Heart right ventricle (tissue), 16 donors: ENCODE results near the gene MYG1. TPM values are rescaled to one million over a fixed set of nuclear protein-coding genes. Genes with fewer than 3 reads are reported as not detected.

ENCODE experiments used
- ATAC-seq, 8 donors: fragments of 200-7000 bp; cut with Tn5 transposase; one replicate each; pipeline ENCODE4 v1.9.1; 2020; ENCODE audit warnings: mild to moderate bottlenecking in 8 of 8, moderate library complexity in 8 of 8, moderate number of reproducible peaks in 1 of 8
- DNase-seq, 2 donors: peaks; one replicate each; pipeline ENCODE4 v3.0.0-alpha.2; 2020
- H3K27ac ChIP-seq, 10 donors: fragments of 200-600 bp; sonication (generic) in 2 of 10; one replicate each; pipeline versions ENCODE4 v1.5.0 to v1.8.0; 2020 to 2022; ENCODE audit warnings: mild to moderate bottlenecking in 3 of 10
- H3K27me3 ChIP-seq, 7 donors: fragments of 200-600 bp; one replicate each; pipeline ENCODE4 v1.8.0; 2021 to 2022; ENCODE audit warnings: mild to moderate bottlenecking in 2 of 7
- H3K36me3 ChIP-seq, 9 donors: fragments of 200-600 bp; sonication (generic) in 1 of 9; one replicate each; pipeline versions ENCODE4 v1.5.0 to v1.8.0; 2020 to 2022; ENCODE audit warnings: mild to moderate bottlenecking in 2 of 9
- H3K4me1 ChIP-seq, 9 donors: fragments of 200-600 bp; sonication (generic) in 1 of 9; one replicate each; pipeline versions ENCODE4 v1.5.0 to v1.8.0; 2020 to 2022; ENCODE audit warnings: mild to moderate bottlenecking in 4 of 9
- H3K4me3 ChIP-seq, 10 donors: fragments of 200-600 bp; sonication (generic) in 2 of 10; one replicate each; pipeline versions ENCODE4 v1.5.0 to v1.8.0; 2020 to 2022; ENCODE audit warnings: mild to moderate bottlenecking in 7 of 10, moderate library complexity in 2 of 10
- H3K9me3 ChIP-seq, 11 donors: fragments of 200-600 bp in 10 of 11; sonication (generic) in 2 of 11; one replicate each; pipeline versions ENCODE4 v1.5.0 to v1.8.0; 2013 to 2022; ENCODE audit warnings: mild to moderate bottlenecking in 2 of 11, control low read depth in 1 of 11, moderate library complexity in 1 of 11
- CTCF ChIP-seq, 9 donors: fragments of 200-600 bp; sonication (generic) in 2 of 9; IDR thresholded peaks; one replicate each; pipeline versions ENCODE4 v1.5.0 to v1.8.0; 2021 to 2022; ENCODE audit warnings: antibody characterized with exemption in 9 of 9, mild to moderate bottlenecking in 5 of 9, moderate library complexity in 1 of 9
- WGBS, 2 donors: extraction: QIAGEN DNeasy Blood & Tissue Kit; methylation state at CpG; one replicate each; pipeline ENCODE4 v1.1.7; 2013; ENCODE audit warnings: inconsistent platforms in 1 of 2; 5-methylcytosine and 5-hydroxymethylcytosine counted together
- intact Hi-C, 10 donors: fragments of 100-400 bp; cut with DNase I; formaldehyde crosslinking; loops; one replicate each; pipeline versions ENCODE4 v1.11.1 to v1.14.2; 2022
- polyA plus RNA-seq, 2 donors: library from polyadenylated mRNA; stranded (reverse); fragments of 200-250 nt; gene quantifications; one replicate each; pipeline ENCODE4 v1.2.3, GENCODE V29; 2013
- total RNA-seq, 10 donors: library from RNA; stranded (reverse); fragmentation: NEBNext Ultra II Directional in 3 of 10; extraction: Animal tissue kit (Norgen Biotek cat#: 25700) in 3 of 10; gene quantifications; one replicate each; pipeline versions ENCODE4 v1.2.1 to v1.2.4, GENCODE V29; 2021 to 2023
- donor health status: Arrhythmogenic right ventricular cardiomyopathy.
- donor health status: ischemic (EF 13 %, LVEDD 7.1; RV severe dilation, severe dysfunction).
- donor health status: healthy with polysubstance abuse.
- donor health status: DM: no; HTN: yes; CAD: no.
- donor health status: DM: no; HTN: no; CAD: no.
- donor health status: ischemic (EF 25% LVEDD 6.9; RV normal size, moderate dysfunction).
- donor health status: ischemic (EF 25% LVEDD 5.7; RV mildly dilated, moderate dysfunction).
- donor health status: healthy.
- donor health status: DM: yes; HTN: yes; CAD: no.
- donor health status: Ischemic cardiomyopathy.
- donor health status: ischemic (EF 35%, LVEDD 5.7; RV mildly dilated, moderate dysfunction).
- donor health status: nonischemic (EF 11% LVEDD 7.7; RV severe dilation, severe dysfunction).
- donor health status: DM: yes; HTN: yes; CAD: no.
- donor health status: PGD.
- donor health status: ischemic (EF 29% LVEDD 5.4; RV normal size, mild dysfunction).
- donor health status: nonischemic (EF 23%, LVEDD 6.1; RV moderate dilation, normal function).

MYG1 gene
- total and polyA plus RNA-seq, 12 donors: 26.8 to 115 (median 36.6) TPM

- DNase-seq: no peak
- WGBS, 2 donors: 58 to 60% methylated on average over 20 of the region's 20 CpGs
- TF ChIP-seq CTCF (IDR thresholded peaks at IDR 0.05): no peak
- H3K27ac ChIP-seq: peak overlapping the region in 3 of 10 donors; percentile 48 to 64 (median 48)
- peak overlapping the region; percentile 54 to 73 (median 62) for H3K4me3 ChIP-seq
- intact Hi-C loops: loop anchor here in 3 of 10 donors (5.0 kb wide), 1 partner anchor 57 kb away; no protein-coding TSS in a partner anchor
- peak in 2 of 8 donors; percentile 7 to 11 for ATAC-seq
- H3K27me3 ChIP-seq: no peaks in the 10 kb centered on the region
- no peaks in the 10 kb centered on the region for H3K36me3 ChIP-seq
- H3K9me3 ChIP-seq: no peaks in the 10 kb centered on the region
- peaks cover 0 to 25% (median 5%) of the 10 kb centered on the region in 9 donors for H3K4me1 ChIP-seq
Measured at GRCh38 chr12:53268630-53269562, 30.6 kb upstream of the MYG1 start.

- no peak overlapping the region for H3K27ac ChIP-seq
- DNase-seq (no peak), ATAC-seq (no peak)
- TF ChIP-seq CTCF (IDR thresholded peaks at IDR 0.05): no peak
- no peak overlapping the region for H3K4me3 ChIP-seq
- no peaks in the 10 kb centered on the region for H3K27me3 ChIP-seq
- H3K9me3 ChIP-seq: no peaks in the 10 kb centered on the region
- peaks cover 0 to 36% (median 0%) of the 10 kb centered on the region in 9 donors for H3K36me3 ChIP-seq
- 93 to 95% methylated on average over 5 of the region's 5 CpGs for WGBS, 2 donors
- intact Hi-C loops: no loop called here
- H3K4me1 ChIP-seq: peaks cover 0 to 5% (median 0%) of the 10 kb centered on the region in 9 donors
Measured at GRCh38 chr12:53274445-53274844, 25.1 kb upstream of the MYG1 start.

- no peak overlapping the region for H3K27ac ChIP-seq
- no peak for DNase-seq
- ATAC-seq: no peak
Measured at GRCh38 chr12:53276511-53276910, 23.0 kb upstream of the MYG1 start.

GRCh38 chr12:53277981-53278380 lies 21.5 kb upstream of the MYG1 start:
- intact Hi-C loops: no loop called here
- DNase-seq: no peak
- no peak overlapping the region for H3K4me3 ChIP-seq
- H3K9me3 ChIP-seq: no peaks in the 10 kb centered on the region
- peaks cover 0 to 68% (median 0%) of the 10 kb centered on the region in 9 donors for H3K36me3 ChIP-seq
- no peak overlapping the region for H3K27ac ChIP-seq
- H3K27me3 ChIP-seq: no peaks in the 10 kb centered on the region
- no peaks in the 10 kb centered on the region for H3K4me1 ChIP-seq
- no peak for ATAC-seq
- WGBS, 2 donors: 96% methylated on average over 9 of the region's 9 CpGs
- TF ChIP-seq CTCF (IDR thresholded peaks at IDR 0.05): no peak

More at GRCh38 chr12:53276511-53276910, 23.0 kb upstream of the MYG1 start:
- Histone ChIP-seq H3K4me1 (no peaks in the 10 kb centered on the region), H3K9me3 (no peaks in the 10 kb centered on the region), H3K4me3 (no peak overlapping the region), H3K27me3 (no peaks in the 10 kb centered on the region), H3K36me3 (peaks cover 0 to 54% (median 0%) of the 10 kb centered on the region in 9 donors)
- WGBS, 2 donors: 95 to 97% methylated on average over 11 of the region's 11 CpGs
- intact Hi-C loops: no loop called here
- no peak for TF ChIP-seq CTCF (IDR thresholded peaks at IDR 0.05)
